PC-3 (cell line): ENCODE data around the gene CLDN20.

Source experiments
- CTCF ChIP-seq: fragments of 300-600 bp; sonication (generic); conservative IDR thresholded peaks from 2 replicates; pipeline ENCODE4 v1.5.1; 2017; ENCODE audit warnings: antibody characterized with exemption, low read depth, mild to moderate bottlenecking, low read length
- EZH2phosphoT487 ChIP-seq: fragments of 300-600 bp; sonication (generic); IDR thresholded peaks from 2 replicates; pipeline ENCODE4 v1.6.1; 2018; ENCODE audit warnings: mild to moderate bottlenecking, antibody characterized with exemption, low read length, borderline replicate concordance

GRCh38 chr6:155240905-155241600 is 22.8 kb upstream of the CLDN20 start:
- TF ChIP-seq EZH2phosphoT487 (no peak), CTCF (no peak)
